ENCODE data around the gene MAST3.

MAST3 gene

GRCh38 chr19:18161636-18162002, 64.0 kb downstream of the MAST3 start:
- no peak for DNase-seq

DNA sequence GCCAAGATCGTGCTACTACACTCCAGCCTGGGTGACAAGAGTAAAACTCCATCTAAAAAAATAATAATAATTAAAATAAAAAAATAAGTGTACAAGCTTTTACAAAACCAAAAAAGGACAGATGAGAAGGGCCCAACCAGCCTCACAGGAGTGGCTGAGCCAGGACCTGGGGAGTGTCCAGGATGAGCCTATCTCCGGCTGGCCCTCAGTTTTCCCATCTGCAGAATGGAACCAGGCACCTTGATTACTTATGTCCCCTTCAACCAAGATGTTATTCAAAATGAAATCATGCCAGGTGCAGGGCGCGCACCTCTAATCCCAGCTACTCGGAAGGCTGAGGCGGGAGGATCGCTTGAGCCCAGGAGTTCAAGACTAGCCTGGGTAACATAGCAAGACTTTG, 66.5 kb downstream of the MAST3 start:
- DNase-seq: no peak

DNA sequence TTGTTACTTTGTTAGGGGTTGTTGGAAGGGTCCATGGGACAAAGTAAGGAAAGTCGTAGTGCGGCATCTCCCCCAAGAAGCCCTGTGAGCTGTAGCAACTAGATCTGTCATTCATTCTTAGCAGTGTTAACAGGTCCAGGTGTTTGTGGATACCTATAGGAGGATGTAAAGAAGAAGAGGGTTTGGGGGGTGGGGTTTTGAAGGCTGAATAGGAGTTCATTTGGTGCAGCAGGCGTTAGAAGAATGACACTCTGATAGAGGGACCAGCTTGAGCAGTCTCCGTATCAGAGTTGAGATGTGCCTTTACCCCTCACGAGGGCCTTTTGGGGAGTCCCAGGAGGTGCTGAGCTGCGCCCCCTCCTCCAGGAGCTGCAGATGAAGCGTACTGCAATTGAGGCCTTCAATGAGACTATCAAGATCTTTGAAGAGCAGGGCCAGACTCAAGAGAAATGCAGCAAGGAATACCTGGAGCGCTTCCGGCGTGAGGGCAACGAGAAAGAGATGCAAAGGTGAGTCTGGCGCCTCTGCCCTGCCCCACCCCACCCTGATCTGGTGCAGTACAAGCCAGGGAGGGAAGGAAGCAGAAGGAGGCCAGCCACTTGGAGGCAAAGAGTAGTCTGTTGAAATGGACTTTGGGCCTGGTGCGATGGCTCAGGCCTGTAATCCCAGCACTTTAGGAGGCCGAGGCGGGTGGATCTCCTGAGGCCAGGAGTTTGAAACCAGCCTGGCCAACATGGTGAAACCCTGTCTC, 68.4 kb downstream of the MAST3 start:
- DNase-seq: no peak

DNA sequence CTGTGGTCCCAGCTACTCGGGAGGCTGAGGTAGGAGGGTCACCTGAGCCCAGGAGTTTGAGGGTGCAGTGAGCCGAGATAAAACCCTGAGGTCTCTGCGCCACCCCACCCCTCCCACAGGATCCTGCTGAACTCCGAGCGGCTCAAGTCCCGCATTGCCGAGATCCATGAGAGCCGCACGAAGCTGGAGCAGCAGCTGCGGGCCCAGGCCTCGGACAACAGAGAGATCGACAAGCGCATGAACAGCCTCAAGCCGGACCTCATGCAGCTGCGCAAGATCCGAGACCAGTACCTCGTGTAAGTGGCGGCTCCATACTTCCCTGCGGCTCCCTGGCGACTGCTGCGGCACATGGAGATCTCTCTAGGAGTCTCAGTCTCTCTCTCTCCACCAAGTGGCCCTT, 69.4 kb downstream of the MAST3 start:
- DNase-seq: no peak

DNA sequence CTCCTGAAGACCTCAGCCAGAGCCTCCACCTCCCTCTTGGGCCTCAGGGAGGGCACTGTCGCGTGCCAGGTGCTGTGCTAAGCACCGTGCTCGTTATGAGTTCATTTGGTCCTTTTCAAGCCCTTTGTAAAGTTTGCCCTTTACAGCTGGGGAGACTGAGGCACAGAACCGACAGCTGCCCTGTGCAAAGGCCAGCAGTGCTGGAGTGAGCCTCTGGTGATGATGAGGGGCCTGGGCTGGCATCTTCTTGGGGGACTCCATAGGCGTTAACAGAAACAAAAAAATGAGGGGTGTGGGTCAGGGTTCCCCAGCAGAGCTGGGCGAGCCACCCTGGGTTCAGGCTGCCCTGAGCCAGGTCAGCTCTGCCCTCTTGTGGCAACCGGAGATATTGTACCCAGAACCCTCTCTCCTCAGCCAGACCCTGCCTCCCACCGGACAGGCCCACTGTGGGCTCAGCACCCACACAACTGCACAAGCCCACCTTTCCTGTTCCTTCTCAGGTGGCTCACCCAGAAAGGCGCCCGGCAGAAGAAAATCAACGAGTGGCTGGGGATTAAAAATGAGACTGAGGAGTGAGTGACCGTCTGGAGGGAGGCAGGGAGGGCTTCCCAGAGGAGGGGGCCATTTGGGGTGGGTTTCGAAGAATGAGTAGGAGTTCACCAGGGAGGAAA, 70.5 kb downstream of the MAST3 start:
- peak in 1 of 2 experiments; percentile 20 for DNase-seq

DNA sequence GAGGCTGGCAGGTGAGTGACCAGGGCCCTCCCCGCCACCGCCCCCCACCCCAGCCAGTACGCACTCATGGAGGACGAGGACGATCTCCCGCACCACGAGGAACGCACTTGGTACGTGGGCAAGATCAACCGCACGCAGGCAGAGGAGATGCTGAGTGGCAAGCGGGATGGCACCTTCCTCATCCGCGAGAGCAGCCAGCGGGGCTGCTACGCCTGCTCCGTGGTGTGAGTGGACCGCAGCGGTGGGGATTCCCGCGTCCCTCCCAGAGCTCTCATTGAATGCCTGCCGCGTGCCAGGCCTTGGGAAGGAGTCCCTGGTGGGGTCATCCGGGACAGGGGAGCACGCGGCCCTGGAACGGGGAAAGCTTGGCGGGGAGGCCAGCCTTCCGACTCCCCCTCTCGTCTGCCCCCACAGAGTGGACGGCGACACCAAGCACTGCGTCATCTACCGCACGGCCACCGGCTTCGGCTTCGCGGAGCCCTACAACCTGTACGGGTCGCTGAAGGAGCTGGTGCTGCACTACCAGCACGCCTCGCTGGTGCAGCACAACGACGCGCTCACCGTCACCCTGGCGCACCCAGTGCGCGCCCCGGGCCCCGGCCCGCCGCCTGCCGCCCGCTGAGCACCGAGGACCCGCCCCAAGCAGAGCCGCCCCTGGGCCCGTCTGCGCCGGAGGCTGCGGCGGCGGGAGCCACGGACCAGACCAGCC, 71.2 kb downstream of the MAST3 start:
- no peak for DNase-seq

- no peak for DNase-seq
Measured at GRCh38 chr19:18170714-18171255, 73.2 kb downstream of the MAST3 start.

DNA sequence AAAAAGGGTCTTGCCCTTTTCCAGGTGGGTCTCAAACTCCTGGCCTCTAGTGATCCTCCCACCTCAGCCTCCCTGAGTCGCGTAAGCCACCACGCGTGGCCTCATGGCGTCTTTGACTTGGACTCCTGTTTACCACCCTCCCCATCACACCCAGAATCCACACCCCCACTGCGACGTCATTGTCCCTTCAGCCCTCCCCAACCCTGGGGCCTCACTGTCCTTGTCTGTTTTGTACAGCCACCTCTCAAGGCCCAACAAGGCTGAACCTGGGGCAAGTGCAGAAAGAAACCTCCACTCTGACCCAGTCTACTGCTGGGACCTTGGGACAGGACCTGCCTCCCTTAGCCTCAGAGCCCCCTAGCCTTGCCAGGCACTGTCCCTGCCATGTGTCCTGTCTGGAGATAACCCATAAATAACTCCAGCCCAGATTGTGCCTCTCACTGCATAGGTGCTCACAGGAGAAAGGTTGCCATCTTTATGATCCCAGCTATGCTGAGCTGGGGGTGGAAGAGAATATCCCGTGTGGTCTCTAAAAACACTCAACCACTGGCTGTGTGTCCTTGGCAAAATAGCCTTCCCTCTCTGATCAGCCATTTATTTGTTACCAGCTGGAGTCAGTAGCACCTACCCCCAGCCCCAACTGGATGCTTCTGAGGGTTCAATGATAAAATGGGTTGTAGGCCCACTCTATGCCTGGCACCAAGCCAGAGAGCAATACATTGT, 74.2 kb downstream of the MAST3 start:
- no peak for DNase-seq

DNA sequence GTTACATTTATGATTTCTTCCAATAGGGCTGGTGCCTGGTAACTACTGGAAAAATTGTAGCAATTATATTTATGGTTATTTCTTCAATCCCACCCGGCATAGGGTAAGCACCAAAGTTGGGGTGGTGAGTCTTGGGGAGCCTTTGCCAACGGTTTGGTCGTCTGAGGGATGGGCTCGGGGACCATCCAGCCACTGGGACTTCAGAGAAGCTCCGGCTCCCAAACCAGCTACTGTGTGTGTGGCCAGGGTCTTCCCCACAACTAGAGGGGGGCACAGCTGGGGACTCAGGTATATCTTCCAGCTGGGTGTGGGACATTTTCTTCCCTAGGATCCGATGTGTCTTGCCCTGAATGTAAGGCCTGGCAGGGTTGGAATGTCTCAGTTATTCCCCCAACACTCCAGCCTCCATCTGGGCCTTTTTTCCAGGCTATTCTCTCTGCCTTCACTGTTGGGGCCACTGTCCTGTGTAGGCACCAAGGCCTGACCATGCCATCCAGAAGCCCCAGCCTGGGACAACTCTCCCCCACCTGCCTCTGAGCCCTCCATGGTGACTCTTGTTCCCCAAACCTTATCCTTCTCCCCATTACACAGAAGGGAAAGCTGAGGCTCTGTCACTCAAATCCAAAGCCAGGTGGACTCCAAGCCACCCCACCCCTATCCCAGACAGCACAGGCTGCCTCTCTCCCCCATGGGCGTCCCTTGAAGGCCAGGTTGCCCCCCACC, 74.9 kb downstream of the MAST3 start:
- no peak for DNase-seq

DNA sequence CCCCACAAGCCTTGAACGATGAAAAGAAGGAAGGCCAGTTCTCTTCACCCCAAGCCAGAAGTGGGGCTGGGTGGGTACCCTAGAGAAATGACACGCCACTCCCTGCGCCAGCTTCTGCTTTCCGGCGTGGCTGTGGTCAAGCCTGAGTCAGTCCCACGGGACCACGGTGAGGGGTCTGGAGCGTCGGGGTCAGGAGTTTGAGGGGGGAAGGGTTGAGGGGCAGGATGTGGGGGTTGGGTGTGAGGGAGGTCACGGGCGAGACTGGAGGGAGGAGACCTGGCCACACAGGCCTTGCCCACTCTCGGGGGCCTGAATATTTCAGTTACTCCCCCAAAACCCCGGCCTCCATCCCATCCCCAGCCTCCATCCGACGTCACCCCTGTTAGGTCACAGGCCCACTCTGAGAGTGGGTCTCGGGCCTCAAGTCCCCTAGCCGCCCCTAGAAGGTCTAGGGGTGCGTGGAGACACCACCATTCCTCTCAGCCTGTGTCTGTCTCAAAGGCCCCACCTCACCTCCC, 75.5 kb downstream of the MAST3 start:
- no peak for DNase-seq

- DNase-seq: peak in 1 of 2 experiments; percentile 78
Measured at GRCh38 chr19:18173572-18174288, 76.2 kb downstream of the MAST3 start, which contains the start of gene IFI30. Gene IFI30 (plus strand): TSS chr19:18173813. CDS start chr19:18173842, 29 bp downstream.

- DNase-seq: no peak
Measured at GRCh38 chr19:18174983-18175382, 77.4 kb downstream of the MAST3 start.

DNA sequence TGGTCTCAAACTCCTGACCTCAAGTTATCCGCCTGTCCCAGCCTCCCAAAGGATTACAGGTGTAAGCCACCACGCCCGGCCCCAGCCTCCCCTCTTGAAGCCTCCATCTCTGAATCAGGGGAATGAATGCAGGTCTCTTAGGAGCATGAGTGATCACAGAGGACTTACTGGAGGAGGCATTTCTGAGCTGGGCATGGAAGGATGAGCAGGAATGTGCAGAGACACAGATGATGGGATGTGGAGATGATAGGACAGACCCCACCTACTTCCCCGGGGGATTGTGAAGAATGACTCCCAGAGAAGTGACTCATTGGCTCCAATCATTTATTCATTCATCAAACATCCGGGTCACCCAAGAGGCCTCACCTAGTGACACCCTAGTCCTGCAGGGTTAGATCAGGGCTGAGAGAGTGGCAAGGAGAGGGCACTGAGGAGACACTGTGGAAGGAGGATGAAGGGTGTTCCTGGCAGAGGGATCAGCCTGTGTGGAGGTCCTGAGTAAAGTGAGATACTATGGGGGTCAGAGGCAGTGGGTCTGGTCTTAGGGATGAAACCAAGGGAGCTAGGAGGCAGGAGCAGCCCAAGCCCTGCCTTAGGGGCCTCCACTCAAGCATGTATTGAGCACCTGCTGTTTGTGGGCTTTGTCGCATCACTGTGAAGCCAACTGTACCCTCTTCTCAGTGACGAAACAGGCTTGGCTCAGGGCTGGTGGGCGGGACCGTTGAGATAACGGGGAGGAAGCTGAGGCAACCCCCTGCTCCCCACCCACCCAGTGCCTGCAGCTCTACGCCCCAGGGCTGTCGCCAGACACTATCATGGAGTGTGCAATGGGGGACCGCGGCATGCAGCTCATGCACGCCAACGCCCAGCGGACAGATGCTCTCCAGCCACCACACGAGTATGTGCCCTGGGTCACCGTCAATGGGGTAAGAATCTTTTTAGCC, 79.1 kb downstream of the MAST3 start:
- no peak for DNase-seq

- DNase-seq: no peak
Measured at GRCh38 chr19:18179957-18180356, 82.4 kb downstream of the MAST3 start.

DNA sequence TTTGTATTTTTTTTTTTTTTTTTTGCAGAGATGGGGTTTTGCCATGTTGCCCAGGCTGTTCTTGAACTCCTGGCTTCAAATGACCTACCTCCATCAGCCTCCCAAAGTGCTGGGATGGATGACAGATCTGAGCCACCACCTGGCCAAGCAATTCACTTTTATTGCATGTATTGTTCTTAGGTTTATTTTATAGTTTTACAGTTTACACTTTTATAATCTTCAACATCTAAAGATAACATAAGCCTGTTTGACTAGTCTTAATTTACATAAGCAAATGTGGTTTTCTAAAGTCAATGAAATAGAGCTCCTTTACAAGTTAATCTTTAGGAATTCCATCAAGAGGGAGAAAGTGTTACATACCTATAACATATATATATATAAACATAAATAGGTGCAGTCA, 86.0 kb downstream of the MAST3 start:
- no peak for DNase-seq

GRCh38 chr19:18185538-18185937, 88.0 kb downstream of the MAST3 start:
- no peak for DNase-seq

DNA sequence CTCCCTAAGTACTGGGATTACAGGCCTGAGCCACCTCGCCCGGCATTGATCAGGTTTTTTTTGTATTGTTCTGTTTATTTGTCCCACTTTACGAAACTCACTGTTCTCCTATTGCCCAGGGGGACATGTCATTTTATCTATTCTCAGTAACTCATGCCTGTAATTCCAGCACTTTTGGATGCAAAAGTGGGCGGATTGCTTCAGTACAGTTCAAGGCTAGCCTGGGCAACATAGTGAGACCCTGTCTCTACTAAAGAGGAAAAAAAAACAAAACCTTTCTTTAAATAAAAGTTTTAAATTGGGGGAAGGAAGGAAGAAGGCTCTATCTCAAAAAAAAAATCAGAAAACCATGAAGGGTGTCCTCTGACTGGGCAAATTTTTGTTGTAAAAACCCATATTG, 92.7 kb downstream of the MAST3 start:
- DNase-seq: no peak

GRCh38 chr19:18191640-18192062, 94.1 kb downstream of the MAST3 start:
- DNase-seq: no peak

DNA sequence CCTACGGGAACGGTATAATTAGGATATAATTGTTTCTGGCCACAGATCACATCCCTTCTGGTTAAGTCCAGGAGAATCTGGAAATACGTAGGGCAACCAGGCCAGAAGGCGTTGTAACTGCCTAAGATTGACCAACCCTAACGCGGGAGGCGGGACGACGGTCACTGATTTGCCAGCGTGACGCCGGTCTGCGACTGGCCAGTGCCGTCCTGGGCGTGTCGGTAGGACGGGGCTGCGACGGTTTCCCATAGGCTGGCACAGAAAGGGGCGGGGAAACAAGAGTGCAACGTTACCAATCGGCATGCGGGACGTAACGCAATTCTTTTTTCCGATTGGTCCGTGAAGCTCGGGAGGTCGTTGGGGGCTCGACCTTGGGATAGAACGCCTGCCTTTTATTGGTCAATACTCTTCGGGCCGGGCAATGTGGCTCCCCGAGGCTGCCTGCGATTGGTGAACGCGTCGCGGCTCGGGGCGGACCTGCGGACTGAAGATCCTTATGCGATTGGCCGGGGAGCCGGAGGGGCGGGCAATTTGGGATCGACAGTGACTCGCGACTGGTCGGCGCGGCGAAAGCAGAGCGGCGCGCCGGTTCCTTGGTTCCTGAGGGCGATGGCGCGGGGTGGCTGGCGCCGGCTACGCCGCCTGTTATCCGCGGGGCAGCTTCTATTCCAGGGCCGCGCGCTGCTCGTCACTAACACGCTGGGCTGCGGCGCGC, 95.3 kb downstream of the MAST3 start, which contains the start of gene MPV17L2:
TSS of gene MPV17L2 (plus strand) at position 546 of the 715 bp plus-strand sequence. CDS start at position 610, 64 bp downstream.
- DNase-seq: peak; percentile 97 to 98
